K562 (cell line): ENCODE results near the gene XIRP1.

Experiments
- CBFB ChIP-seq: sonication (generic); formaldehyde crosslinking; IDR thresholded peaks from 2 replicates; pipeline ENCODE4 v1.4.0; 2020; ENCODE audit warnings: mild to moderate bottlenecking, missing genetic modification reagents
- CHD2 ChIP-seq: IDR thresholded peaks from 2 replicates; pipeline ENCODE4 v1.6.1; 2011; ENCODE audit warnings: low read depth, low read length
- HDGF ChIP-seq: fragments of 450-650 bp; IDR thresholded peaks from 2 replicates; pipeline ENCODE4 v1.6.1; 2016
- IRF2 ChIP-seq: sonication (generic); formaldehyde crosslinking; IDR thresholded peaks from 2 replicates; pipeline ENCODE4 v1.8.1; 2022; ENCODE audit warnings: mild to moderate bottlenecking, missing genetic modification reagents
- MYC ChIP-seq, 2 experiments: fragments of 250-450 bp in 1 of 2; sonication (Bioruptor Pico) in 1 of 2; IDR thresholded peaks; 2 replicates each; pipeline versions ENCODE4 v1.5.1 to v1.6.1; 2012 to 2021; ENCODE audit warnings: low read depth in 2 of 2, borderline replicate concordance in 1 of 2, improper control_type of control experiment in 1 of 2, low read length in 1 of 2, mild to moderate bottlenecking in 1 of 2, moderate library complexity in 1 of 2
- NCOA2 ChIP-seq, 2 experiments: fragments of 450-650 bp; IDR thresholded peaks; 2 replicates each; pipeline ENCODE4 v1.6.1; 2018; ENCODE audit warnings: mild to moderate bottlenecking in 2 of 2, moderate library complexity in 1 of 2; ENCODE audit not compliant: partially characterized antibody in 2 of 2
- NR0B1 ChIP-seq: fragments of 450-650 bp; IDR thresholded peaks from one replicate; pipeline ENCODE4 v1.6.1; 2018; ENCODE audit warnings: mild to moderate bottlenecking, moderate library complexity; ENCODE audit not compliant: partially characterized antibody
- POLR2AphosphoS5 ChIP-seq: IDR thresholded peaks from 2 replicates; pipeline ENCODE4 v1.6.1; 2011; ENCODE audit warnings: mild to moderate bottlenecking, low read depth, low read length, moderate library complexity; ENCODE audit not compliant: control insufficient read depth, insufficient read depth
- SREBF1 ChIP-seq: fragments of 150-350 bp; IDR thresholded peaks from 2 replicates; pipeline ENCODE4 v1.6.1; 2014; ENCODE audit warnings: antibody characterized with exemption, low read depth, low read length, borderline replicate concordance
- TBL1XR1 ChIP-seq, 2 experiments: IDR thresholded peaks; 2 replicates each; pipeline ENCODE4 v1.6.1; 2012; ENCODE audit warnings: improper control_type of control experiment in 2 of 2, low read length in 2 of 2, mild to moderate bottlenecking in 1 of 2
- ZNF766 ChIP-seq: fragments of 200-800 bp; sonication (Bioruptor generic); conservative IDR thresholded peaks from 2 replicates; pipeline ENCODE4 v1.6.1; 2016; ENCODE audit warnings: missing genetic modification characterization, missing compliant biosample characterization
- ZNF780A ChIP-seq: fragments of 250-450 bp; sonication (Bioruptor Pico); IDR thresholded peaks from 2 replicates; pipeline ENCODE4 v1.5.0; 2021; ENCODE audit warnings: mild to moderate bottlenecking
- TF ChIP-seq, protein P1 (sequence below), 3 experiments: IDR thresholded peaks in 2 of 3; conservative IDR thresholded peaks in 1 of 3; 2 replicates each; pipeline ENCODE4 v1.5.1; 2011 to 2012; ENCODE audit warnings: low read length in 3 of 3, mild to moderate bottlenecking in 3 of 3, control low read depth in 2 of 3, improper control_type of control experiment in 1 of 3, inconsistent platforms in 1 of 3, low read depth in 1 of 3, mixed read lengths in 1 of 3, moderate library complexity in 1 of 3; ENCODE audit not compliant: insufficient read depth in 2 of 3
- TF ChIP-seq, protein P2 (sequence below): fragments of 450-650 bp; conservative IDR thresholded peaks from 2 replicates; pipeline ENCODE4 v1.6.1; 2016; ENCODE audit warnings: missing genetic modification characterization, low read depth, mild to moderate bottlenecking, missing compliant biosample characterization, moderate library complexity

- TF ChIP-seq CHD2 = no peak
- TF ChIP-seq IRF2 (CRISPR knock-in tag) = no peak
- no peak for TF ChIP-seq NR0B1
- TF ChIP-seq SREBF1 = no peak
- no peak for TF ChIP-seq MYC (IDR thresholded peaks at IDR 0.05; ENCODE audit: low read depth, low read length)
- no peak for TF ChIP-seq MYC (CRISPR knock-in tag; IDR thresholded peaks at IDR 0.05; ENCODE audit: borderline replicate concordance, low read depth)
- TF ChIP-seq, protein P1, sequence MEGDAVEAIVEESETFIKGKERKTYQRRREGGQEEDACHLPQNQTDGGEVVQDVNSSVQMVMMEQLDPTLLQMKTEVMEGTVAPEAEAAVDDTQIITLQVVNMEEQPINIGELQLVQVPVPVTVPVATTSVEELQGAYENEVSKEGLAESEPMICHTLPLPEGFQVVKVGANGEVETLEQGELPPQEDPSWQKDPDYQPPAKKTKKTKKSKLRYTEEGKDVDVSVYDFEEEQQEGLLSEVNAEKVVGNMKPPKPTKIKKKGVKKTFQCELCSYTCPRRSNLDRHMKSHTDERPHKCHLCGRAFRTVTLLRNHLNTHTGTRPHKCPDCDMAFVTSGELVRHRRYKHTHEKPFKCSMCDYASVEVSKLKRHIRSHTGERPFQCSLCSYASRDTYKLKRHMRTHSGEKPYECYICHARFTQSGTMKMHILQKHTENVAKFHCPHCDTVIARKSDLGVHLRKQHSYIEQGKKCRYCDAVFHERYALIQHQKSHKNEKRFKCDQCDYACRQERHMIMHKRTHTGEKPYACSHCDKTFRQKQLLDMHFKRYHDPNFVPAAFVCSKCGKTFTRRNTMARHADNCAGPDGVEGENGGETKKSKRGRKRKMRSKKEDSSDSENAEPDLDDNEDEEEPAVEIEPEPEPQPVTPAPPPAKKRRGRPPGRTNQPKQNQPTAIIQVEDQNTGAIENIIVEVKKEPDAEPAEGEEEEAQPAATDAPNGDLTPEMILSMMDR (IDR thresholded peaks at IDR 0.05 in 2 of 3, conservative IDR thresholded peaks at IDR 0.05 in 1 of 3; ENCODE audit: insufficient read depth in 2 of 3, low read depth in 1 of 3, low read length in 3 of 3) = no peak
- TF ChIP-seq POLR2AphosphoS5 = no peak
- TF ChIP-seq HDGF = no peak
- TF ChIP-seq NCOA2 (IDR thresholded peaks at IDR 0.05; ENCODE audit: partially characterized antibody in 2 of 2) = no peak
- no peak for TF ChIP-seq TBL1XR1 (IDR thresholded peaks at IDR 0.05; ENCODE audit: low read length in 2 of 2)
- no peak; the same call in 1 of the 2 replicates for TF ChIP-seq ZNF766 (CRISPR knock-in tag)
- TF ChIP-seq ZNF780A (CRISPR knock-in tag) = no peak
- no peak for TF ChIP-seq CBFB
- TF ChIP-seq, protein P2, sequence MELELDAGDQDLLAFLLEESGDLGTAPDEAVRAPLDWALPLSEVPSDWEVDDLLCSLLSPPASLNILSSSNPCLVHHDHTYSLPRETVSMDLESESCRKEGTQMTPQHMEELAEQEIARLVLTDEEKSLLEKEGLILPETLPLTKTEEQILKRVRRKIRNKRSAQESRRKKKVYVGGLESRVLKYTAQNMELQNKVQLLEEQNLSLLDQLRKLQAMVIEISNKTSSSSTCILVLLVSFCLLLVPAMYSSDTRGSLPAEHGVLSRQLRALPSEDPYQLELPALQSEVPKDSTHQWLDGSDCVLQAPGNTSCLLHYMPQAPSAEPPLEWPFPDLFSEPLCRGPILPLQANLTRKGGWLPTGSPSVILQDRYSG = no peak
Observed at GRCh38 chr3:39153977-39154279, 38.5 kb downstream of the XIRP1 start.
